Stomach (tissue), 9 donors: ENCODE measurements around the gene TMEM178B. TPM values are rescaled to one million over a fixed set of nuclear protein-coding genes. Genes with fewer than 3 reads are reported as not detected.

Experiments used
- DNase-seq, 2 donors: peaks; one replicate each; pipeline versions ENCODE4 v3.0.0 to v3.0.0-alpha.2; 2013 to 2019
- H3K27ac ChIP-seq, 5 donors: fragments of 200-600 bp in 4 of 5; sonication (generic) in 4 of 5; one replicate each; pipeline ENCODE4 v1.5.1; 2013 to 2019; ENCODE audit warnings: mild to moderate bottlenecking in 1 of 5, moderate library complexity in 1 of 5
- H3K27me3 ChIP-seq, 3 donors: fragments of 200-600 bp; sonication (generic); one replicate each; pipeline ENCODE4 v1.5.1; 2017 to 2019; ENCODE audit warnings: mixed run types in 1 of 3
- H3K36me3 ChIP-seq, 4 donors: fragments of 200-600 bp; sonication (generic); 1 replicate in 3 of 4; 2 replicates in 1 of 4; pipeline ENCODE4 v1.5.1; 2016 to 2019
- H3K4me1 ChIP-seq, 4 donors: fragments of 200-600 bp; sonication (generic); one replicate each; pipeline ENCODE4 v1.5.1; 2016 to 2019
- H3K4me3 ChIP-seq, 4 donors: fragments of 200-600 bp; sonication (generic) in 3 of 4; one replicate each; pipeline ENCODE4 v1.5.1; 2016 to 2019; ENCODE audit warnings: mild to moderate bottlenecking in 1 of 4
- H3K9me3 ChIP-seq, 4 donors: fragments of 200-600 bp; sonication (generic); one replicate each; pipeline ENCODE4 v1.5.1; 2016 to 2019
- EP300 ChIP-seq: sonication (generic); formaldehyde crosslinking; IDR thresholded peaks from one replicate; pipeline ENCODE4 v1.6.1; 2017; ENCODE audit warnings: antibody characterized with exemption
- POLR2A ChIP-seq, 4 donors: fragments of 450-650 bp; IDR thresholded peaks; one replicate each; pipeline ENCODE4 v1.6.1; 2016; ENCODE audit warnings: antibody characterized with exemption in 4 of 4, control low read depth in 2 of 4, mild to moderate bottlenecking in 1 of 4, moderate library complexity in 1 of 4
- POLR2AphosphoS5 ChIP-seq, 3 donors: sonication (generic); formaldehyde crosslinking; IDR thresholded peaks; one replicate each; pipeline ENCODE4 v1.6.1; 2016; ENCODE audit warnings: antibody characterized with exemption in 3 of 3
- WGBS, 5 donors: extraction: QIAGEN DNeasy Blood & Tissue Kit in 3 of 5; methylation state at CpG; one replicate each; pipeline versions ENCODE4 v1.1.5 to v1.1.7; 2013 to 2018; 5-methylcytosine and 5-hydroxymethylcytosine counted together
- intact Hi-C: fragments of 100-400 bp; cut with DNase I; formaldehyde crosslinking; loops from one replicate; pipeline ENCODE4 v1.15.1; 2023; ENCODE audit warnings: low total_unique reads
- polyA plus RNA-seq, 3 donors: library from polyadenylated mRNA; stranded (reverse); fragments of 200-250 nt; gene quantifications; one replicate each; pipeline ENCODE4 v1.2.3, GENCODE V29; 2013
- total RNA-seq, 5 donors: library from RNA; depleted of rRNA; stranded (reverse); fragments of >200 nt; gene quantifications; one replicate each; pipeline versions ENCODE4 v1.1.0 to v1.2.3, GENCODE V29; 2014 to 2016
- TF ChIP-seq, protein P1 (sequence below), 7 experiments: fragments of 450-650 bp in 4 of 7; fragments of 200-600 bp in 3 of 7; sonication (generic) in 3 of 7; IDR thresholded peaks; one replicate each; pipeline ENCODE4 v1.5.1; 2016 to 2019; ENCODE audit warnings: antibody characterized with exemption in 7 of 7, control low read depth in 2 of 7, mild to moderate bottlenecking in 1 of 7
- donor health status: healthy with polysubstance abuse.
- donor health status: Bipolar disorder and iron deficiency.
- donor health status: healthy.

The TMEM178B gene
- total and polyA plus RNA-seq, 8 donors, result under 0.01 to 1.7 (median 0.15) TPM; not detected in 3

DNA sequence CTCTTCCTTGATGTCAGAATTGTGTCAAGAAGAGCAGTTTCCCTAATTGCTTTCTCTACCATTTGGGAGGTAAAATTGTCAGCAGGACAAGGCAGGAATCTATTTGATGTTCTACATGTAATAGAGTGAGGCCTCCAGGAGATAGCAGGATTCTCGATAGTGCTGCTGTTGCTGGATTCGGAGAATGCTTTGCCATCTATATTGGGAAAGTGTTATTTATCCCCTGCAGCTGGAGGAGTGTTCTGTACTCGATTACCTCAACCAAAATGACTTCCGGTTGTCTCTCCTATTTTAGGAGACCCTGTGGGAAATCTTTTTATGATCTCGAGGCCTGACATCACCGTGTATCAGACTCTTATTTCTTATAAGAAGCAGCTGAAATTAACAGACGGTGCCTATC lies 217.1 kb downstream of the TMEM178B start:
- Histone ChIP-seq H3K9me3 (no peaks in the 10 kb centered on the region), H3K27me3 (no peaks in the 10 kb centered on the region), H3K27ac (no peak overlapping the region), H3K4me1 (no peaks in the 10 kb centered on the region), H3K36me3 (no peaks in the 10 kb centered on the region), H3K4me3 (no peak overlapping the region)
- 77 to 87% (median 83%) methylated on average over 7 of the region's 7 CpGs for WGBS, 5 donors
- no peak for DNase-seq
- intact Hi-C loops, result no loop called here
- TF ChIP-seq POLR2A (IDR thresholded peaks at IDR 0.05) (no peak), POLR2AphosphoS5 (IDR thresholded peaks at IDR 0.05) (no peak), EP300 (no peak)
- TF ChIP-seq, protein P1, sequence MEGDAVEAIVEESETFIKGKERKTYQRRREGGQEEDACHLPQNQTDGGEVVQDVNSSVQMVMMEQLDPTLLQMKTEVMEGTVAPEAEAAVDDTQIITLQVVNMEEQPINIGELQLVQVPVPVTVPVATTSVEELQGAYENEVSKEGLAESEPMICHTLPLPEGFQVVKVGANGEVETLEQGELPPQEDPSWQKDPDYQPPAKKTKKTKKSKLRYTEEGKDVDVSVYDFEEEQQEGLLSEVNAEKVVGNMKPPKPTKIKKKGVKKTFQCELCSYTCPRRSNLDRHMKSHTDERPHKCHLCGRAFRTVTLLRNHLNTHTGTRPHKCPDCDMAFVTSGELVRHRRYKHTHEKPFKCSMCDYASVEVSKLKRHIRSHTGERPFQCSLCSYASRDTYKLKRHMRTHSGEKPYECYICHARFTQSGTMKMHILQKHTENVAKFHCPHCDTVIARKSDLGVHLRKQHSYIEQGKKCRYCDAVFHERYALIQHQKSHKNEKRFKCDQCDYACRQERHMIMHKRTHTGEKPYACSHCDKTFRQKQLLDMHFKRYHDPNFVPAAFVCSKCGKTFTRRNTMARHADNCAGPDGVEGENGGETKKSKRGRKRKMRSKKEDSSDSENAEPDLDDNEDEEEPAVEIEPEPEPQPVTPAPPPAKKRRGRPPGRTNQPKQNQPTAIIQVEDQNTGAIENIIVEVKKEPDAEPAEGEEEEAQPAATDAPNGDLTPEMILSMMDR (IDR thresholded peaks at IDR 0.05), result no peak

DNA sequence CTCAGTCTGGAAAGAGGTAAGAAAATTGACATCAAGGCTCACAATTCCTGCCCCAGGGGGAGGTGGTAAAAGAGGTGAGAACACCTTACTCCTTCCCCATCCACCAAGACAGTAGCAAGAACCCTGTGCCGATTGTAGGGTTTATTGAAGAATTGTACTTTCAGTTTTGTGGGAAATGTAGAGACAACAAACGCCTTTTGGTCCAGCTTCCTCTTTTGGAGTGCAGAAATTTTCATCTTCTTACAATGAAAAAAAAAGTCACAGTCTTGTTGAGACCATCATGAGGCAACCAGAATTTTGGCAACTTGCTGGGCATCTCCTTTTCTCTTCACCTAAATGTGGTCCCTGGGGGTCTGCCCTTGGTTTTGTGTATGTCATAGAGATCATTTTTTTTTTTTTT lies 217.7 kb downstream of the TMEM178B start:
- H3K4me3 ChIP-seq, result no peak overlapping the region
- H3K4me1 ChIP-seq, result no peaks in the 10 kb centered on the region
- no peak for DNase-seq
- no peaks in the 10 kb centered on the region for H3K27me3 ChIP-seq
- 47 to 68% (median 63%) methylated on average over 2 of the region's 2 CpGs for WGBS, 5 donors
- intact Hi-C loops, result no loop called here
- H3K27ac ChIP-seq, result no peak overlapping the region
- TF ChIP-seq POLR2AphosphoS5 (IDR thresholded peaks at IDR 0.05) (no peak), EP300 (no peak), POLR2A (IDR thresholded peaks at IDR 0.05) (no peak)
- TF ChIP-seq, protein P1 (IDR thresholded peaks at IDR 0.05), result no peak
- H3K36me3 ChIP-seq, result no peaks in the 10 kb centered on the region
- no peaks in the 10 kb centered on the region for H3K9me3 ChIP-seq

DNA sequence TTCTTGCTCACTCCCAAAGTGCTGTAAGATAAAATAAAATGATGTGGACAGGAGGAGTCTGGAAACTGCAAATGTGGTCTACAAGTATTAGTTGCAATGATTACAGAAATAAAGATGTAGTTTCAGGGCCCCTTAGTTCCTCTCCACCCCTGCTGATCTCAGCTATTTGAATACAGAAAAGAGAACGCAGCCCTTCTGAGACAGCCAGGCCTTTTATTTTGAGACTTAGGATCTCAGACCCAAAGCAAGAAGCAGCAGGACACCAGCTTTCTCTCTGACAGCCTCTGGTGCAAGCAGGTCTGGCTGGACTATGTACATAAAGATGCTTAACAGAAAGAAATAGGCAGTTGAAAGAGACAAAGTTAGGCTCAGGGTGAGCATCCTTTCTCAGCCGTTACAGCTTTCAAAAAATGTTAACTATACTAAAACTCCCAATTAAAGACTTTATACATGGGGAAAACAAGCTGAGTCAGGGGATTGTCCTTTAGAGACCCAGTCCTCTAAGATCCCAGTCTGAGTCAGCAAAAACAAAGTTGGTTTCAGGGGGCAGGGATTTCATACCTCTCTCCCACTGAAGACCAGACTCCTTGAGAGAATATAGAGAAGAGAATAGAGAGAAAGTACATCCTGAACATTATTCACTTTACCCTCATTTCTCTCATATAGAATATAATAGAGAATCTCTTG lies 220.4 kb downstream of the TMEM178B start:
- TF ChIP-seq POLR2AphosphoS5 (IDR thresholded peaks at IDR 0.05), result no peak
- TF ChIP-seq POLR2A (IDR thresholded peaks at IDR 0.05), result no peak
- TF ChIP-seq, protein P1 (IDR thresholded peaks at IDR 0.05), result no peak
- no peak for TF ChIP-seq EP300
- Histone ChIP-seq H3K9me3 (no peaks in the 10 kb centered on the region), H3K4me1 (no peaks in the 10 kb centered on the region), H3K27me3 (no peaks in the 10 kb centered on the region), H3K4me3 (no peak overlapping the region), H3K27ac (no peak overlapping the region), H3K36me3 (no peaks in the 10 kb centered on the region)
- intact Hi-C loops, result no loop called here
- no peak for DNase-seq
- WGBS, 5 donors, result 61 to 76% (median 72%) methylated on average over 2 of the region's 2 CpGs

DNA sequence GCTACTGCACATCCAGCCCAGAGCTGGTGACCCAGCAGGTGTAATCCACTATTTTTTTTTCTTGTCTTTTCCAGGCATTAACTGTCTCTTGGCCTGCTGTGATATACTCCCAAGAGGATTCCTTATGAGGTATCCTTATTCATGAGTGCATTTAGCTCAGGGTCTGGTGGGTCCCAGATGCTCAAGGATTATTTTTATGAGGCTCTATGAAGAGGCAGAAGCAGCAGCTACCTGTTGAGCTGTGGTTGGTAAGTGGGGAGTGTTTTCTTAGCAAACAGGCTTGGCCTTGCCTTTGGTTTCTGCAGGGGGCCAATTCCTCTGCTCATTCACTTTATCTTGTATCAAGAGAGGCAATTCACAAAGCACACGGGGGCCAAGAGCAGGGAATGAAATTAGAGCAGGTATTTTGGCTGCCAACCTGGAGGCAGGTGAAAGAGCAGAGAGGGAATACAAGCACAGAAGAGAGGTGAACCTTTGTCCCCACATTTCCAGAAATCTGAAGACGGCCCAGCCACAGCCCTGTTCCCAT lies 221.6 kb downstream of the TMEM178B start:
- WGBS, 5 donors, result 19 to 41% (median 32%) methylated on average over 2 of the region's 2 CpGs
- no peaks in the 10 kb centered on the region for H3K27me3 ChIP-seq
- no peaks in the 10 kb centered on the region for H3K4me1 ChIP-seq
- no peaks in the 10 kb centered on the region for H3K9me3 ChIP-seq
- no peak overlapping the region for H3K4me3 ChIP-seq
- intact Hi-C loops, result no loop called here
- DNase-seq, result no peak
- no peak overlapping the region for H3K27ac ChIP-seq
- H3K36me3 ChIP-seq, result no peaks in the 10 kb centered on the region
- TF ChIP-seq POLR2AphosphoS5 (IDR thresholded peaks at IDR 0.05) (no peak), EP300 (no peak), POLR2A (IDR thresholded peaks at IDR 0.05) (no peak)
- TF ChIP-seq, protein P1 (IDR thresholded peaks at IDR 0.05), result no peak
